GM12878 (cell line): ENCODE measurements around the gene CCDC87.

Source experiments
- EZH2 ChIP-seq: IDR thresholded peaks from 2 replicates; pipeline ENCODE4 v1.6.1; 2012; ENCODE audit warnings: low read depth, mild to moderate bottlenecking, control low read depth, inconsistent platforms, low read length, borderline replicate concordance; ENCODE audit not compliant: control insufficient read depth
- PKNOX1 ChIP-seq: fragments of 450-650 bp; IDR thresholded peaks from 2 replicates; pipeline ENCODE4 v1.6.1; 2016; ENCODE audit warnings: mild to moderate bottlenecking
- POLR2A ChIP-seq: IDR thresholded peaks from 2 replicates; pipeline ENCODE4 v1.6.1; 2011; ENCODE audit warnings: low read depth, mild to moderate bottlenecking, low read length
- RFX5 ChIP-seq: IDR thresholded peaks from 2 replicates; pipeline ENCODE4 v1.6.1; 2011; ENCODE audit warnings: low read depth, low read length, improper control_type of control experiment
- SMC3 ChIP-seq: IDR thresholded peaks from 2 replicates; pipeline ENCODE4 v1.6.1; 2011; ENCODE audit warnings: low read length, improper control_type of control experiment, borderline replicate concordance
- ZSCAN29 ChIP-seq: fragments of 450-650 bp; IDR thresholded peaks from 2 replicates; pipeline ENCODE4 v1.6.1; 2017; ENCODE audit warnings: mild to moderate bottlenecking, moderate library complexity
- TF ChIP-seq, protein P1 (sequence below), 3 experiments: IDR thresholded peaks in 2 of 3; conservative IDR thresholded peaks in 1 of 3; 2 replicates each; pipeline ENCODE4 v1.5.1; 2011; ENCODE audit warnings: low read depth in 3 of 3, low read length in 3 of 3, mild to moderate bottlenecking in 3 of 3, control low read depth in 2 of 3, moderate library complexity in 2 of 3, inconsistent platforms in 1 of 3, mixed read lengths in 1 of 3; ENCODE audit not compliant: control insufficient read depth in 2 of 3, insufficient read depth in 1 of 3; ENCODE audit errors: extremely low read depth in 1 of 3
- TF ChIP-seq, protein P2 (sequence below): IDR thresholded peaks from 2 replicates; pipeline ENCODE4 v1.6.1; 2011; ENCODE audit warnings: low read depth, mild to moderate bottlenecking, low read length, moderate library complexity, borderline replicate concordance; ENCODE audit errors: extremely low read depth
- TF ChIP-seq, protein P3 (sequence below): fragments of 450-650 bp; IDR thresholded peaks from 2 replicates; pipeline ENCODE4 v1.6.1; 2018; ENCODE audit warnings: borderline replicate concordance, mild to moderate bottlenecking; ENCODE audit not compliant: partially characterized antibody

GRCh38 chr11:66541892-66542291 is 51.0 kb downstream of the CCDC87 start:
- TF ChIP-seq, protein P1, sequence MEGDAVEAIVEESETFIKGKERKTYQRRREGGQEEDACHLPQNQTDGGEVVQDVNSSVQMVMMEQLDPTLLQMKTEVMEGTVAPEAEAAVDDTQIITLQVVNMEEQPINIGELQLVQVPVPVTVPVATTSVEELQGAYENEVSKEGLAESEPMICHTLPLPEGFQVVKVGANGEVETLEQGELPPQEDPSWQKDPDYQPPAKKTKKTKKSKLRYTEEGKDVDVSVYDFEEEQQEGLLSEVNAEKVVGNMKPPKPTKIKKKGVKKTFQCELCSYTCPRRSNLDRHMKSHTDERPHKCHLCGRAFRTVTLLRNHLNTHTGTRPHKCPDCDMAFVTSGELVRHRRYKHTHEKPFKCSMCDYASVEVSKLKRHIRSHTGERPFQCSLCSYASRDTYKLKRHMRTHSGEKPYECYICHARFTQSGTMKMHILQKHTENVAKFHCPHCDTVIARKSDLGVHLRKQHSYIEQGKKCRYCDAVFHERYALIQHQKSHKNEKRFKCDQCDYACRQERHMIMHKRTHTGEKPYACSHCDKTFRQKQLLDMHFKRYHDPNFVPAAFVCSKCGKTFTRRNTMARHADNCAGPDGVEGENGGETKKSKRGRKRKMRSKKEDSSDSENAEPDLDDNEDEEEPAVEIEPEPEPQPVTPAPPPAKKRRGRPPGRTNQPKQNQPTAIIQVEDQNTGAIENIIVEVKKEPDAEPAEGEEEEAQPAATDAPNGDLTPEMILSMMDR (IDR thresholded peaks at IDR 0.05 in 2 of 3, conservative IDR thresholded peaks at IDR 0.05 in 1 of 3; ENCODE audit: control insufficient read depth in 2 of 3, extremely low read depth in 1 of 3, insufficient read depth in 1 of 3, low read depth in 3 of 3, low read length in 3 of 3): no peak
- TF ChIP-seq, protein P2, sequence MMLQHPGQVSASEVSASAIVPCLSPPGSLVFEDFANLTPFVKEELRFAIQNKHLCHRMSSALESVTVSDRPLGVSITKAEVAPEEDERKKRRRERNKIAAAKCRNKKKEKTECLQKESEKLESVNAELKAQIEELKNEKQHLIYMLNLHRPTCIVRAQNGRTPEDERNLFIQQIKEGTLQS: no peak
- TF ChIP-seq PKNOX1: no peak
- no peak for TF ChIP-seq ZSCAN29
- no peak for TF ChIP-seq RFX5
- TF ChIP-seq SMC3: no peak
- no peak for TF ChIP-seq EZH2
- TF ChIP-seq, protein P3, sequence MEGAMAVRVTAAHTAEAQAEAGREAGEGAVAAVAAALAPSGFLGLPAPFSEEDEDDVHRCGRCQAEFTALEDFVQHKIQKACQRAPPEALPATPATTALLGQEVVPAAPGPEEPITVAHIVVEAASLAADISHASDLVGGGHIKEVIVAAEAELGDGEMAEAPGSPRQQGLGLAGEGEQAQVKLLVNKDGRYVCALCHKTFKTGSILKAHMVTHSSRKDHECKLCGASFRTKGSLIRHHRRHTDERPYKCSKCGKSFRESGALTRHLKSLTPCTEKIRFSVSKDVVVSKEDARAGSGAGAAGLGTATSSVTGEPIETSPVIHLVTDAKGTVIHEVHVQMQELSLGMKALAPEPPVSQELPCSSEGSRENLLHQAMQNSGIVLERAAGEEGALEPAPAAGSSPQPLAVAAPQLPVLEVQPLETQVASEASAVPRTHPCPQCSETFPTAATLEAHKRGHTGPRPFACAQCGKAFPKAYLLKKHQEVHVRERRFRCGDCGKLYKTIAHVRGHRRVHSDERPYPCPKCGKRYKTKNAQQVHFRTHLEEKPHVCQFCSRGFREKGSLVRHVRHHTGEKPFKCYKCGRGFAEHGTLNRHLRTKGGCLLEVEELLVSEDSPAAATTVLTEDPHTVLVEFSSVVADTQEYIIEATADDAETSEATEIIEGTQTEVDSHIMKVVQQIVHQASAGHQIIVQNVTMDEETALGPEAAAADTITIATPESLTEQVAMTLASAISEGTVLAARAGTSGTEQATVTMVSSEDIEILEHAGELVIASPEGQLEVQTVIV: no peak
- TF ChIP-seq POLR2A: 0 out of 2 replicates have a peak, but pooled peaks have one; percentile 18
